NCI-H226 (cell line): ENCODE measurements around the gene RAMAC.
"Not testable (repeated sequence)": the region's sequence is repeated elsewhere in the genome, so short reads cannot be mapped to it uniquely, and the experiment has no call there.

Source experiments
- DNase-seq: peaks from one replicate; pipeline ENCODE4 v3.0.0-alpha.2; 2015

RAMAC gene

GRCh38 chr15:82969353-82969752 is 16.7 kb upstream of the RAMAC start:
- DNase-seq: no peak

GRCh38 chr15:82970078-82970686 is 15.8 kb upstream of the RAMAC start:
- no peak for DNase-seq

- DNase-seq: no peak
Measured at GRCh38 chr15:82970696-82971095, 15.3 kb upstream of the RAMAC start.

- DNase-seq: no peak
Measured at GRCh38 chr15:82971218-82971984, 14.6 kb upstream of the RAMAC start.

GRCh38 chr15:82972990-82973389 is 13.0 kb upstream of the RAMAC start:
- no peak for DNase-seq

GRCh38 chr15:82977076-82977475 is 8.9 kb upstream of the RAMAC start:
- no peak for DNase-seq

- no peak for DNase-seq
Measured at GRCh38 chr15:82978438-82978837, 7.6 kb upstream of the RAMAC start.

- peak; percentile 18 for DNase-seq
Measured at GRCh38 chr15:82979726-82980125, 6.3 kb upstream of the RAMAC start.

GRCh38 chr15:82980981-82981380 is 5.0 kb upstream of the RAMAC start:
- DNase-seq: no peak

- no peak for DNase-seq
Measured at GRCh38 chr15:82986442-82986780, 401 bp downstream of the RAMAC start.

- no peak for DNase-seq
Measured at GRCh38 chr15:82992436-82992998, 6.5 kb downstream of the RAMAC start.

- no peak for DNase-seq
Measured at GRCh38 chr15:82993144-82993543, 7.1 kb downstream of the RAMAC start.

- DNase-seq: no peak
Measured at GRCh38 chr15:82995076-82995475, 9.1 kb downstream of the RAMAC start.

GRCh38 chr15:82995938-82996337 is 9.9 kb downstream of the RAMAC start:
- DNase-seq: peak; percentile 28

- no peak for DNase-seq
Measured at GRCh38 chr15:82999426-82999825, 13.4 kb downstream of the RAMAC start.

GRCh38 chr15:82999905-83000671 is 14.1 kb downstream of the RAMAC start:
- DNase-seq: peak; percentile 22

- not testable (repeated sequence) for DNase-seq
Measured at GRCh38 chr15:83000672-83001031, 14.6 kb downstream of the RAMAC start.

- peak; percentile 74 for DNase-seq
Measured at GRCh38 chr15:83010709-83011270, 24.8 kb downstream of the RAMAC start.

GRCh38 chr15:83011271-83012075 is 25.5 kb downstream of the RAMAC start, which contains the start of gene C15orf40:
Gene C15orf40, minus strand, starts transcription at chr15:83011639. Its CDS starts 32 bp downstream, at chr15:83011607.
- peak; percentile 96 for DNase-seq

GRCh38 chr15:83012076-83012426 is 26.0 kb downstream of the RAMAC start:
- DNase-seq: no peak

- DNase-seq: no peak
Measured at GRCh38 chr15:83012636-83013035, 26.6 kb downstream of the RAMAC start.

- DNase-seq: no peak
Measured at GRCh38 chr15:83014205-83014653, 28.2 kb downstream of the RAMAC start.
